HUDEP-2 (cell line): ENCODE results near the gene ITPR2.
"Not testable (repeated sequence)": the region's sequence is repeated elsewhere in the genome, so short reads cannot be mapped to it uniquely, and the experiment has no call there.

Source experiments
- DNase-seq, 76 experiments: peaks; one replicate each; lab custom pipeline; 2025; ENCODE audit not compliant: unreplicated experiment in 76 of 76; lab: John Stamatoyannopoulos, UW

ITPR2 gene

DNA sequence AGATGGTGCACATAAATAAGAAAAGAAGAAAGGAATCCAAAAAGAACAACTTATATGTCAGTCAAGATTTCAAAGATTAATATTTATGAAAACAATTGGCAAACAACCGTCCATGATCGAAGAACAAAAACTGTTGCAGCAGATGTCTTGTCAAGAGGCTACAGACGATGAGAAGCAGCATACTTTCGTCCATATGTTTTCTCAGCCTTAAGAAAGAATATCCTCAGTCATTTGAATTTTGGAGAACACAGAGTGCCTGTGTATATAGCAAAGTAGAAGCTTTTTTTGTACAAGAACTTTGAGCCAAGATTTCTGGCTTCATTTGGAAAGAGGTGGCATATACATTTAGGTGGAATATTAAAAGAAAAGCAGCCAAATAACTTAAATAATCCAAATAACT, 297.2 kb downstream of the ITPR2 start:
- DNase-seq = no peak

DNA sequence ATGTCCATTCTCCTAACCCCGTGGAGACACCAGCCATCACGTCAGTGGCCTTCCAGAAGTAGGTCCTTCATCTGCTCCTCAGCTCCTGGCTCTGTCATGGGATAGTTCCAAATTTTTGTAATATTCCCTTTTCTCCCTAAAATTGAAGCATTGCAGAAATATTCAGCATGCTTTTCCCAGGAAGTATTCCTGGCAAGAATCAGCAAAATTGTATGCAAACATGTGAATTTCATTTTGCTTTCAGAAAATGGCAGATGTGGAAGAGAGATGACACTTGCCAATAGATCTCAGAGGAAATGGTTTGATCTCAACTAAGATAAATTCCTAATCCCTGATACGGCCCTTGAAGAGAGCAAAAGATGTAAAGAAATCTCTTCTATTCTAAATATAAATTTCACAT, 298.9 kb downstream of the ITPR2 start:
- no peak for DNase-seq

DNA sequence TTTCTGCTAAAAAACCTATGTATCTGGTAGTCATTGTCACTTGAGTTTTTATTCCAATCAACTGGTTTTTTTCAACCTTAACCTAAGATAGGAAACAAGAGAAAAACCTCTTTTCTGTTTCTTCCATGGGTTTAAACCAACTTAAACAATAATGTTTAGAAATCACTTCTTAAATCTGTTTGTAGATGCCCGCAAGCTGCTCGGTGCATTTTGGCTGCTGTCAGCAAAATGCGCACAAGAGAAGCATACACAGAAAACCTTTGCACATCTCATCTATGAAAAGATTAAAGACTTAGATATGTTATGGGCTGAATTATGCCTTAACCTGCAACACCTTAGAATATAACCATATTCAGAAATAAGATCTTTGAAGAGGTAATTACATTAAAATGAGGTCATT, 299.8 kb downstream of the ITPR2 start:
- DNase-seq = no peak

DNA sequence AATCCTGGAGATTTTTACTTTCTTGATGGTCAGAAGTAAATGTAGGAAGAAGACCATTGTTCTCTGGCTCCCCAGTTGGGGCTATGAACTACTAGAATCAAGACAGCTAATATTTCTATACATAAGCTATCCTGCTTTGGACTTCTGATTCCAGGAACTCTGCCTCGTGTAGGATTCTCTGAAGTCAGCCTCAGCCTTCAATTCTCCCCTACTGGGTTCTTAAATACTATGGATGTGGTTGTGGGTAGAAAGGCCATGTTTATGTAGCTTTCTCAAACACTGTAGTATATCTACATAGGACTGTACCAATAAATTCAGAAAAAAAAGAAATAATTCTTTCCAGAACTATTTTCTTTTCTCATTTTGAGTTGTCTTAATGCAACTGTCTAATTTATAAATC, 302.5 kb downstream of the ITPR2 start:
- DNase-seq = no peak

DNA sequence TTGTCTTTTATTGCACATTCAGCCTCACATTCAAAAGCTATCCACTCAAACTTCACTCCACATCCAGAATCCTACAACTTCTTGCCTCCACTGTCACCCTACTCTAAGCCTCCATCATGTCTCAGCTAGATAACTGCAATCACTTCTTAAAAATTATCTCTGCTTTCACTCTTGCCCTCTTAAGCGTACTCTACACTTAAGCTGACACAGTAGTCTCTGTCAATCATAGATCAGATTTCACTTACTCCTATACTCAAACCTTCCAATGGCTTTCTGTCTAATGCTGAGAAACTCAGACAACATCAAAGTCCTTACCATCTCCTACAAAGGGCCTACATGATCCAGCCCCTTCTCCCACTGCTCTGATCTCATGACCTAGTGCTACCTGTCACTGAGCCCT, 304.1 kb downstream of the ITPR2 start:
- no peak for DNase-seq

DNA sequence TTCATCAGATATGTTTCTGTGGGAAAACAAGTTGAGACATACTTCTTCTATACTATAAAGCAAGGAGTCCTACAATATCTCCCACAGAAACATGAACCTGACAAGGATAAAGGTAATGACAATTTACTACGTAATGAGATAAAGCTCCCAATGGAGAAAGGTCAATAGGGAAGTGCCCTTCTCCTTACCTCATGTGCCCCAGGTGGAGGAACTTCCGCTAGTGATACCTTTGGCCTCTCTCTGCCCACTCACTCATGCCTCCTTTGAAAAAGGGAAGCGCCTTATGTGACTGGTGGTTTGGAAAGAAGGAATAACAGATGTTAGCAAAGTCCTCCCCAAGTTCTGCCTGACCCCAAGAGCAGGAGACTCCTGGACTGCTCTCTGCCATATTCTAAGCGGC, 305.3 kb downstream of the ITPR2 start:
- DNase-seq = no peak

DNA sequence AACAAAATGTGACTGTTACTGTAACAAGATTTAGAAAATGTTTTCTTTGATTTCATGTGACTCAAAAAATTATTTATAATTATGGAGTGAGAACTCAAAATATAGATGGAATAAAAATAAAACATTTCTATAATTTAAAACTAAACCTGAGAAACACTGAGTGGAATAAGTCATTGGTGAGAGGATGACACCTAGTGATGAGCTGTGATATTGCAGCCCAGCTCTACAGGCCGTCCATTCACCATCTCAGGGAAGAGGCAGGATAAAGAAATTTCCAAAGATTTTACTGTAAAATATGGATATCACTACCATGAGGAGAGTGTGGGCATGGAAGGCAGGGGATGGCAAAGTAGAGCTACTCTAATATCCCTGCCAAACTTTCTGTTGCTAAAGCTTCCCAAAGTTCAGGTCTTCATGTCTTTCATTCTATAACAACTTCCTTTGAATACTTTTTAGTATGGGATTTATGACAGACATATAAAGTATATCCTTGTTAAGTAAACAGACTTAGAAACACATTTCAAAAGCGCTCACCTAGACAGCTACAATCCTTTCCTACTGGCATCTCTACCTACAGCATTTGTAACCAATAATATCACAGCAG, 308.0 kb downstream of the ITPR2 start:
- peak in 7 of 76 experiments; percentile 4 to 22 (median 6) for DNase-seq

DNA sequence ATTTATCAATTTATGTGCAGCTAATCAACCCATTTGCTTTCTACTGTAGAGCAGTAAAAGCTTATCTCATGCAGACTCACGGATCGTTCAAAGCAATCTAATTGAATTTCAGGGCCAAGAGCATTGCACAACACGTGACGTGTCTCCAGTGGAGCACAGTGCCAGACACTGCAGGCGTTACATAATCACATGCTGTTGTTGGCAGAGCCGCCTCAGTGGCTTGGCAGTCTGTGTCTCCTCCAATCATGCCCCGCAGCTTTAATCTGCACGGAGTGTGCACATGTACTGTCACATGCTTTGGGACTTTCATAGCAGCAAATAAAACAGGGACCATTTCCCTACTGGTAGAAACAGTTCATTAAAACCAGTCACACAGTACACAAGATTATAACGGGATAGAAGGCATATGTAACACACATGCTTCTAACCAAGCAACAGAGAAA, 309.3 kb downstream of the ITPR2 start:
- peak in 73 of 76 experiments; percentile 6 to 91 (median 63) for DNase-seq

DNA sequence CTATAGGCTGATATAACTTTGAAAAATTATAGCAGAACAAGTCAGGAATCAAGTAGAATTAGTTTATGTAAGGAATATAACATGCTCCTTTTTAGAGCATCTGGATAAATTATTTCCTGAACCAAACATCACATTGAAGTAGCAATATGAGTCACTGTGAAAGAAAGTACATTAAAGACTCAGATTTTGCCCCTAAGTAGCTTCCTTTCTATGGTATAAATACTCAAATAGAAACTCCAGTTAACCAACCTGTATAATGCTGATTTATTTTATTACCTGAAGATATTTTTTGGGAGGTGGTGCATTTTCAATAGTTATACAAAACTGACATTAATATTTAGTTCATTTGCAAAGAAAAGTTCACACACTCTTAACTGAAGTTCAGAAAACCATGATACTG, 312.1 kb downstream of the ITPR2 start:
- DNase-seq = no peak

DNA sequence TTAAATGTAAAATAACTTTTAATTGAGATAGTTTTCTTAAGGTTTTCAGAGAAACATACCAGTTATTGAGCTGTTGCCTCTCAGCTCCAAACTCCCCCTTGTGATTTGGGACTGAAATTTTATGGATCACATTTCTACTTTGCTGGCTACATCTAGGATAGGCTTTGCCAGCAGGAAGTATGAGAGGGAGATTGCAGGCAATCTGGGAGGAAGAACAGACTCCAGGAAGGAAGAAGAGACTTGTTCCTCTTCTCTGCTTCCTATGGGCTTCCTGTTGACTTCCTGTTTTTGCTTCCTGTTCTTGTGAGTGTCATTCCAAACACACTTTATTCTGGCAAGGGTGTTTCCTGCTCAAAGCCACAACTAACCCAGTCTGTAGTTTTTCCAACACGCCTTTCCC, 312.9 kb downstream of the ITPR2 start:
- DNase-seq = no peak

DNA sequence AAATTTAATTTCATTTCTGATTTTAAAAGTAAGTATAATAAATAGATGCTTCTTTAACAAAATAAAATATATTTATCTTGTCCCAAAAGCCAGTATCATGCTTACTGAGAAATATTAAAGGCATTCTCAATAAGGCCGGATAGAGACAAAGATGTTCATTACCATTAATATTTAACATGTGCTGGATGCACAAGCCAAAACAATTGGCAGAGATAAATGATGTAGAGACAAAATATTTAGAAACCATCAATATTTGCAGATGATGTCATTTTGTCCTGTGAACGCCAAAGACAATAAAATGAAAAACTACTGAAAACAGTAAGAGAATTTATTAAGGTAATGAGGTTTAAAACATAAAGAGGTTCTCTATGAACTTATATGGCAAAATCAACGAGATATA, 313.5 kb downstream of the ITPR2 start:
- no peak for DNase-seq

DNA sequence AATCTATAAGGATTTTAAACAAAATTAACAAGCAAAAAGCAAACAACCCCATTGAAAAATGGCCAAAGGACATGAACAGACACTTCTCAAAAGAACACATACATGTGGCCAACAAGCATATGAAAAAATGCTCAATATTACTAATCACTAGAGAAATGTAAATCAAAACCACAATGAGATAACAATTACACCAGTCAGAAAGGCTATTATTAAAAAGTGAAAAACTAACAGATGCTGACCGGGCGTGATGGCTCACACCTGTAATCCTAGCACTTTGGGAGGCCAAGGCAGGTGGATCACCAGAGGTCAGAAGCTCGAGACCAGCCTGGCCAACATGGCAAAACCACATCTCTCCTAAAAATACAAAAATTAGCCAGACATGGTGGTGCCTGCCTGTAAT, 315.7 kb downstream of the ITPR2 start:
- not testable (repeated sequence) for DNase-seq

DNA sequence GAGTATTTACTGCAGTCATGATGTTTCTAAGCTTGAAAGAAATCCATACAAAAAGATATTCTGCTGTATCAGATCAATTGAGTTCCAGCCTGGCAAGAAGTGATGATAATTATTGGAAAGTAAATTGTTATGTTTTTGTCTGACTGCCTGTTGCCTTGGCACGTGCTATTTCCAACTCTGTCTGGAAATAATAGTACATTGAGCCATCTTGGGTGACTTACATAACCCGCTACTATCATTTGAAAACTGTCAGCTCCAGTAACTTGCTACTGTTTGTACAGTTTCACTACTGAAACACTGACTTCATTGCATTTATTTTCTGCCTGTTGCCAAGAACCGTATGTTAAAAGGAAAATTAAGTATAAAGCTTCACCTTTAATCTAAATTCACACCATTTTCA, 318.6 kb downstream of the ITPR2 start:
- no peak for DNase-seq

DNA sequence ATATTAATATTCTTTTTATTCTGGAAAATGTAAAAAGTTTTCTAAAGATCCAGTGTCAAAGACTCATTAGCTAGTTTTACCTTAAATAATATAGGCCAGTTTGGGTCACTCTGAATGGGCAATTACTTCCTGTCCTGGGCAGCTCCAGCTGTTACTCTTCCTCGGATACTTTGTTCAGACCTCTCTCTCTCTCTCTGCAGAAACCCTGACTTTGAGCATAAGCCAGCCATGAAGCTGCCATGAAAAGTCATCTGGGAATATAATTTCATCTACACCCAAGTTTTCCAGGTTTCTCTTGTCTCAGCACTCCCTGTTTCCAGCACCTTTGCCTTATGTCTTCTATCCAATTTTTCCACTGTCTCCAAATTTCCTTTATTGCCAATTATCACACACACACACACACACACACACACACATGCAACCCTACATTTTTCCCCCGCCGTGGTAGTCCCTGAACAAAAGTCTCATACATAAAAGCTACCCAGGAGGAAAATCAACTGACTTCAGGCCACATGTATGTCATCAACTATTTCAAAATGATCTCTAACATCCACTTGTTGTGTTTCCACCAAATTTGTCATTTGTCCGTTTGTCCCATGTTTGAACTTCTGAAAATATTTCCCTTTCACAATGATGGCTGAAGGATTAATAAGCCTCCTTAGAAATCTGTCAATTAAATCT, 319.5 kb downstream of the ITPR2 start:
- no peak for DNase-seq

DNA sequence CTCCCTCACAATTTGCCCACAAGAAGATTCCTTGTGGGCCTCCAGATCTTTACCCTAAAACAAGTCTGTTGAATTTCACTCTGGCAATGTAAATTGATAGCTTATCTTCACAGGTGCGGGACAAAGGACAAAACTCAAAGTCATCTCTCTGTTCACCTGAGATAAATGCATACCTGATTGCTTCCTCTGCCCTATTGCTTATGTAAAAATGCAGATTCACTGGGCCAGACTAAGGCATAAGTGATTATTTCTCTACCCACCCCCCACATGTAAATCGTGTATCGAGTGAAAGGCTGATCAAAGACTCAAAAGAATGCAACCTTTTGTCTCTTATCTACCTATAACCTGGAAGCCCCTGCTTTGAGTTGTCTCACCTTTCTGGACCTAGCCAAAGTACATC, 320.8 kb downstream of the ITPR2 start:
- no peak for DNase-seq

DNA sequence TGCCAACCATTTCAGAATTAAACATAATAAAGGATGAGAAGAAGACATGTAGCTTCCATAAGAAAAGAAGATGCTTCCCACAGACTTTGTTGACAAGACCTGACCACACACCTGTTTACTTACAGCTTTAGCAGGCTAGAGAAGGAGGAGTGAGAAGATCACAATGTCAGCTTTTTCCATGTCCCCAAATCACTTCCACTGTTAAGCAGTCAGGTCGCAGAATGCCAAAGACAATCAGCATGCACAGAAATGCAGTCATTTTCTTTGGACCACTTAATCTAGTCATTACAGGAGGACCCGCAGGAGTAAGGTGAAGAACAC, 322.7 kb downstream of the ITPR2 start:
- DNase-seq = no peak

DNA sequence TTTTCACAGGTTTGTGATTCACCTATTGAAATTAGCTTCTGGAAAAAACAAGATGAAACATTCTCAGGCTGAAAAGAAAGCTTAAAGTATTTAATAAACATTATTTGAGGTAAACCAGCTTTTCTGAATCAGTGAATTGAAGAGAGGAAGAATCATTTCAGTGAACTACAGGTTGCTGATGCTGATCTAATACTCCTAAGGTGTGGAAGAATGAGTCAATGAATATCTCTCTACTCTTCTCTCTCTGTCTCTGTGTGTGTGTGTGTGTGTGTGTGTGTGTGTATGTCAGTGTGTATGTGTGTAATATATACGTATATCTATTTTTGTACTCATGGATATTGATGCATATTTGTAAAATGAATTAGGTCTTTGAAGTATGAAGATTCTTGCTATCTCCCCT, 325.4 kb downstream of the ITPR2 start:
- no peak for DNase-seq

DNA sequence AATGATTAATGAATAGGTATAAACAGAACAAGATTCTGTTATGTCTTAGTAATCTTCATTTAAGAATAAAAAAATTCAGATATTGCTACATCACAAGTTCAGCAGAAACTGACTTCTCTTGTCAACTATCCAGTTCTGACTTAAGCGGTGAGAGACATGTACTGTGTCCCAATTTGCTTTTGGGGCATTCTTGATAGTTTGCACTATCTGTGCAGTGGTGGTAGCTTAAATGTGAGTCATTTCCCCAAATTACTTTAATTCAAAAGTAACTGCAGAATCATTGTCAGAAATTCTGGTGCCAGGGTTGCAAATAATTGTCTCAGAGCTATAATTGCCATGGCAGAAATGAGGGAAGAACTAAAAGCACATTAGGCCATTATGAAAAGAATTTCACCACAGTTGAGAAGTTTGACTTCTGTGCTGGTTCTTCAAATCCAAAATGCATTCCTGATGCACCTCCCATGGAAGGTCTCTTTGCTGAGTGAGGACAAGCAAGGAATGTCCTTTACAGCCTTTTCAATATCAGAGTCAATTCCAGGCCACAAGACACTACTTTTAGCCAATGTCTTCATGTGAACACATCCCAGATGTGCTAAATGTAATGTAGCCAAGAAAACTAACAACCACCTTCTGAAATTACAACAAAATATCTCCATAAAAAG, 332.9 kb downstream of the ITPR2 start:
- no peak for DNase-seq

DNA sequence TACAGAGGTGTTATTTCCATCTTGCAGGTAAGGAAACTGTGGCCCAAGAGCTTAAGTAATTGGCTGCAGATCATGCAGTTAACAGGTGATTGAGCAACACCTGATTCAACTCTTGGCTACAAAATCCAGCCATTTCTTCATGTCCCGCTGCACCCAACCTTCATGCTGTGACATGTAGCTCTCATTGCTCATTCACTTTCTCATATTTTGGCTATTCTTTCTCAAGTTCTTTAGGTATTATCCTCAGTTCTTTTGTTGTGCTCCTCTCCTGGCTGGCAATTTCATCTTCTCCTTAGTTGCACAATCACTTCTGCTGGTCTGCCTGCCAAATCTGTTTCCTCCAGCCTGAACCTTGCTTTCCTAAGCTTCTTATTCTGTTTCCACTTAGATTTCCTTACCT, 336.8 kb downstream of the ITPR2 start:
- DNase-seq = no peak

DNA sequence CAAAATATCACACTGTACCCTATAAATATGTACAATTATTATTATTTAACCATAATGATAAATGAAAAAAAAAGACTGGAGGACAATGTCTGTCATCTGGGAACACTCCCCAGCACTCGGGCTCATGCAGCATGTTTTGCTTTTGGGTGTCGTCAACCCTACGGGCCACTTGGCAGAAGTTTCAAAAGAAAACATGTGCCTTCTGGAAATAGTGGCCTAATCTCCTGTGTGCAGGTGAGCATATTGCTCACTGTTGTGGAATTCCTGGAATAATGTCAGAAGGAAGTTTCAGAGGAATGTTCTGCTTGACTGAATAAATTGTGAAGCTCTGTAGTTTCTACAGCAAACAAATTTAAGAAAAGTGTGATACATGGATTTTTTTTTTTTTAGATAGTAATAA, 339.3 kb downstream of the ITPR2 start:
- DNase-seq = peak in 3 of 76 experiments; percentile 3 to 21 (median 8)

DNA sequence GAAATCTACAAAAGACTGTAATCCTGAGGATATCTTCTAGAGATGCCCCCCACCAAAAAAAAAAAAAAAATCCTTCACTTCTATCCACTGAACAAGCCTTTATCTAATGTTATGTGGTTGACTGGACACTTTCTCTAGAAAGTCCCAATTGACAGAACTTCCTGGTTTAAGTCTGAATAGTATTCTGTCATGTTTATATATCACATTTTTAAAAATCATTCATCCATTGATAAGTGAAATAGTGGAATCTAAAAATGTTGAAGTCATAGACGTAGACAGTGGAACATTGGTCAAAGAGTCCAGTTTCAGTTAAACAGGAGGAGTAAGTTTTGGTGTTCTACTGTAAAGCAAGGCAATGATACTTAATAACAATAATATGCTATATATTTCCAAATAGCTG, 340.6 kb downstream of the ITPR2 start:
- no peak for DNase-seq

DNA sequence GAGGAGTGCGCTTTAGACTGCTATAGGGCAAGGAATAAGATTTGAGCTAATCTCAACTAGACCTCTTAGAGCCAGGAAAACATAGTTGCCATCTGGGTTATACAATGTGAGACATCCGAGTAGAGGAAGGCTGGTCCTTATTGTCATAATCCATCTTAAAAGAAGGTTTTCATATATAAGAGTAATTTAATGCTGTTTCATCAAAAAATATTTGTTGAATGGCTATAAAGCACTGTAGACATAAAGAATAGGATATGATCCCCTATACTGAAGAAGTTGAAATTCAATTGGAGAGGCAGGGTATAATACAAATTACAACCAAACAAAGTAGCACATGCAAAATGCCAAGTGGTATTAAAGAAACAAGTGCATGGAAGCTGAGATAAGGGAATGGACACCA, 343.1 kb downstream of the ITPR2 start:
- no peak for DNase-seq
